IgD-negative memory B cell (primary cell): ENCODE results near the gene MYOF. TPM values are rescaled to one million over a fixed set of nuclear protein-coding genes. Genes with fewer than 3 reads are reported as not detected.
"Not testable (repeated sequence)": the region's sequence is repeated elsewhere in the genome, so short reads cannot be mapped to it uniquely, and the experiment has no call there.

Experiments
- H3K27ac Mint-ChIP-seq, 3 donors: one replicate each; pipeline ENCODE4 v1.8.0; 2020 to 2022; ENCODE audit warnings: mild to moderate bottlenecking in 3 of 3, mixed read lengths in 3 of 3, moderate library complexity in 1 of 3
- H3K27me3 Mint-ChIP-seq: one replicate; pipeline ENCODE4 v1.8.0; 2021; ENCODE audit warnings: mixed read lengths
- H3K36me3 Mint-ChIP-seq: one replicate; pipeline ENCODE4 v1.8.0; 2020; ENCODE audit warnings: mild to moderate bottlenecking, mixed read lengths
- H3K4me1 Mint-ChIP-seq, 3 donors: one replicate each; pipeline ENCODE4 v1.8.0; 2020 to 2022; ENCODE audit warnings: mixed read lengths in 3 of 3, mild to moderate bottlenecking in 1 of 3
- H3K4me3 Mint-ChIP-seq, 4 donors: one replicate each; pipeline ENCODE4 v1.8.0; 2020 to 2022; ENCODE audit warnings: mild to moderate bottlenecking in 4 of 4, mixed read lengths in 4 of 4, moderate library complexity in 3 of 4
- H3K9me3 Mint-ChIP-seq, 3 donors: one replicate each; pipeline ENCODE4 v1.8.0; 2020 to 2021; ENCODE audit warnings: mixed read lengths in 3 of 3, mild to moderate bottlenecking in 1 of 3
- polyA plus RNA-seq: library from polyadenylated mRNA; unstranded; fragments of 300-500 nt; fragmentation: Illumina TruSeq; gene quantifications from one replicate; pipeline ENCODE4 v1.2.3, GENCODE V29; 2021

Gene MYOF
- polyA plus RNA-seq, 1 donor from 2014 or later = not detected

DNA sequence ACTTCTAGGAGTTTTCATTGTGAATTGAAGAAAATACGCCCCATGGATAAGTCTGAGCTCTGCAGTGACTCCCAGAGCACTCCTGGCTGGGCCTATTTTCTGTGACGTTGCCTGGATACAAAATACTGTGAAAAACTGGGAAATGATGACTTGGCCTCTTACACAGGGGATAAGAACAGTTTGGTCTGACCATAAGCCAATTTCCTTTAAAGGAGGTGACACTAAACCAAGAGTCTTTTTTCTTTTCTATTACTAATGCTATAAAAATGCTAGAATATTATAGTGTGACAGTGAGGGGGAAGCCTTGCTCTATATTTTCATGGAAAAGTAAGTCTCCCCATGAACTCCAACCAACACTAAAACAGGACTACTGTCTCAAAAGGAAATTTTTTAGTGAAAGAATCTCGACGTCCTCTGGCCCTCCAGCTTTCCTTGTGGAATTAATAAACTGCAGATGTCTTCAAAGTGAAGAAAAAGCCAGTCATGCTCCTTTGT, 45.5 kb downstream of the MYOF start:
- Mint-ChIP-seq H3K4me1 (no peaks in the 10 kb centered on the region), H3K27me3 (no peaks in the 10 kb centered on the region)

DNA sequence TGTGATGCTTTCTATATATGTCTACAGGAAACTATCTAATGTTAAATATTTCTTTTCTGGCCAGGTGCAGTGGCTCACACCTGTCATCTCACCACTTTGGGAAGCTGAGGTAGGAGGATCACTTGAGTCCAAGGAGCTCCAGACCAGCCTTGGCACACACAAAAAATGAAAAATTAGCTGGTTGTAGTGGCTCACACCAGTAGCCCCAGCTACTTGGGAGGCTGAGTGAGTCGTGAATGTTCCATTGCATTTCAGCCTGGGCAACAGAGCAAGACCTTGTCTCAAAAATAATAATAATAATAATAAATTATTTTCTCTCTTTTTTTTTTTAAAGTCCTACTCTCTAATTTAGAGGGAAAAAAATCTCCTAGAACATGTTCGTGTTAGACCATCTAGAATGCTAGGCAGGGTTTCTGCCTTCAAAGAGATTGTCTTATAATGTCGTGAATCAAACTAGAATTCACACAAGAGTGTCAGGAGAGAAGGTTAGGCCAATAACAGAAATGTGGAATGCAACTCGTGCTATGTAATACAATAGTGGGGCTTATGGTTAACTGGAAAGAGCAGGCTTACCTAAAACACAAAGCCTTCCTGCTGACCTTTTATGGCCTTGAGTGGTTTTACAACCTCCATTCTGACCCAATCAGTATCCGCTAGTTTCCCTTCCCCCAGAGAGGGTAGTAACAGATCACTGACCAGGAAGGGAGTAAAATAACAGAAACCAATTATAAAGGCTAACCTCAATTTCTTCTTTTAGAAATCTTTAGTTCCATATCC, 46.3 kb downstream of the MYOF start:
- Mint-ChIP-seq H3K4me1 (no peaks in the 10 kb centered on the region), H3K36me3 (no peaks in the 10 kb centered on the region), H3K27me3 (no peaks in the 10 kb centered on the region), H3K4me3 (no peak overlapping the region), H3K9me3 (no peaks in the 10 kb centered on the region), H3K27ac (no peak overlapping the region)

More for the DNA sequence above, 45.5 kb downstream of the MYOF start:
- H3K27ac Mint-ChIP-seq = no peak overlapping the region
- H3K4me3 Mint-ChIP-seq = no peak overlapping the region
- H3K9me3 Mint-ChIP-seq = no peaks in the 10 kb centered on the region
- no peaks in the 10 kb centered on the region for H3K36me3 Mint-ChIP-seq

DNA sequence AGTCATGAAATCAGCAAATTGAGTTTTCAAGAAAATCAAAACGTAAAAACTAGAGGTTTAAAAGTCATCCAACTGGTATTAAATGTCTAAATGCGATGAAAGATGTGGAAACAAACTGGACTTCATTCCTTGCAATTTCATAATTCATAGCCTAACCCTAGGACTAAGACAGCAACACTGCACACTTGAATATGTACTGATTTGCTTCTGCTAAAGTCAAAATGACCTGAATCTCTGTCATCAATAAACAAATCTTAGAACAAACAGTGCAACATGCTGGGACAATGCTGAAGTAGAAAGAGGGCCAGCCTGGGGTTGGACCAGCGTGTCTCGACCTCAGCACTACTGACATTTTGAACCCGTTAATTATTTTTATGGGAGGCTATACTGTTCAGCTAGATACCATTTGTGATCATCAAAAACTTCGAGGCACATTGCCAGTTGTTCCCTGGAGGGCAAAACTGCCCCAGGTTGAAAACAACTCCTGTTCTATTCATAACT, 47.1 kb downstream of the MYOF start:
- Mint-ChIP-seq H3K4me3 (no peak overlapping the region), H3K27me3 (no peaks in the 10 kb centered on the region), H3K27ac (peak overlapping the region in 1 of 3 donors; percentile 72), H3K36me3 (no peaks in the 10 kb centered on the region), H3K9me3 (no peaks in the 10 kb centered on the region), H3K4me1 (no peaks in the 10 kb centered on the region)

DNA sequence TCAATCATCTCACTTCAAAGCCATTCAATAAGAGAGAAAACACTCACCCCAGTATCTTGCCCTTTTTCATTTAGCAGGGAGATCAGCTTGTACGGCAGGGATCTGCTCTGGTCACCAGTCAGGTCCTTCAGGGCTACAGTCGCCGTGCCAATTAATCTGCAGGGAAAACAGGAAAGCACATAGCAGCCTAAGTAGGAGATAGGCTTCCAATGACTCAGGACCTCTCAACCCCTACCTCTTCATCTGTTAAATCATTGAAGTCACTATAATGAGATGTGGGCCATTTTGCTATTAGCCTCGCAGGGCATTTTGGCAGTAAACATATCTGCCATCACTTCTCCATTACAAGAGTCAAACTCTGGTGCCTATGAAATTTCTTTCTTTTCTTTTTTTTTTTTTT, 50.8 kb downstream of the MYOF start:
- H3K4me1 Mint-ChIP-seq = peaks cover 7 to 12% (median 9%) of the 10 kb centered on the region in 3 donors
- peaks cover 0 to 2% (median 0%) of the 10 kb centered on the region in 3 donors for H3K9me3 Mint-ChIP-seq
- no peaks in the 10 kb centered on the region for H3K36me3 Mint-ChIP-seq
- H3K4me3 Mint-ChIP-seq = no peak overlapping the region
- H3K27ac Mint-ChIP-seq = no peak overlapping the region
- no peaks in the 10 kb centered on the region for H3K27me3 Mint-ChIP-seq

DNA sequence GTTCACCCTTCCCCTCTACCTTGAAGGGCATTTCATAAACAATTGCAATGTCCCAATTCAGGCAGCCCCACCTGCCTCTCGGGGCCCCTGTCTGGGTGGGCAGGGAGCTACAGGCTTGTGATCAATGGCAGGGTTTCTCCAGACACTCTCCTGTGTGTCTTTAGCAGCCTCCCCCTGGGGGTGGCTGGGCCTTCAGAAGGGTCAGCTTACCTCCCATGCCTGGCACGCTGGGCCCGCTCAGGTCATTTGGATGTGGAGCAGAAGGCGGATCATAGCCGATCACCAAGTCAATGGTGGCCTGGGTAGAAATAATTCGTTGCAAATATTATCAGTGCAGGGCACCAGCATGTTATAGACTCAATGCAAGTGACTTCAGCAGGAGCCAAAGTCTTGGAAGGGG, 56.3 kb downstream of the MYOF start:
- H3K27ac Mint-ChIP-seq = peak overlapping the region in 2 of 3 donors; percentile 15 to 40
- peaks cover 7 to 12% (median 9%) of the 10 kb centered on the region in 3 donors for H3K4me1 Mint-ChIP-seq
- H3K36me3 Mint-ChIP-seq = no peaks in the 10 kb centered on the region
- H3K9me3 Mint-ChIP-seq = peaks cover 0 to 2% (median 0%) of the 10 kb centered on the region in 3 donors
- H3K4me3 Mint-ChIP-seq = peak overlapping the region in 3 of 4 donors; percentile 31 to 54 (median 46)
- peaks cover 1% of the 10 kb centered on the region for H3K27me3 Mint-ChIP-seq

DNA sequence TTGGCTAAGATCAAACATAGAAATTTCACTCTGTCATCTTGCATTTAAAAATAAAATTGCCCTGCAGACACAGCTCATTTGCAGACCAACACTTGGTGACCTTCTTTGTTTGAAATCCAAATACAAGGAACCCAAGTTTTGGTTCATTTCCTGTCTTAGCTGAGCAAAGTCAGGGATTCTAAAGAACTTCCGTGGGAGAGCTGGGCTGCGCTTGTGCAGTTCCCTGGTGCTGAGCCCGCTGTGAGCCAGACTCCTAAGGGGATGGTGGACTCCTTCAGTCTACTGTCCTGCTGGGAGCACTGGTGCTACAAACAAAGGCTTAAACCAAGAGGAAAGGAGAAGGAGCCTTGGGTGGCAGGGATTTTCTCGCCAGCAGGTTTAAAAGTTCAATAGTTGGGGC, 60.0 kb downstream of the MYOF start:
- Mint-ChIP-seq H3K4me3 (no peak overlapping the region), H3K4me1 (no peaks in the 10 kb centered on the region), H3K27ac (no peak overlapping the region), H3K27me3 (peaks cover 3% of the 10 kb centered on the region), H3K36me3 (peaks cover 4% of the 10 kb centered on the region), H3K9me3 (peaks cover 0 to 1% (median 0%) of the 10 kb centered on the region in 3 donors)

DNA sequence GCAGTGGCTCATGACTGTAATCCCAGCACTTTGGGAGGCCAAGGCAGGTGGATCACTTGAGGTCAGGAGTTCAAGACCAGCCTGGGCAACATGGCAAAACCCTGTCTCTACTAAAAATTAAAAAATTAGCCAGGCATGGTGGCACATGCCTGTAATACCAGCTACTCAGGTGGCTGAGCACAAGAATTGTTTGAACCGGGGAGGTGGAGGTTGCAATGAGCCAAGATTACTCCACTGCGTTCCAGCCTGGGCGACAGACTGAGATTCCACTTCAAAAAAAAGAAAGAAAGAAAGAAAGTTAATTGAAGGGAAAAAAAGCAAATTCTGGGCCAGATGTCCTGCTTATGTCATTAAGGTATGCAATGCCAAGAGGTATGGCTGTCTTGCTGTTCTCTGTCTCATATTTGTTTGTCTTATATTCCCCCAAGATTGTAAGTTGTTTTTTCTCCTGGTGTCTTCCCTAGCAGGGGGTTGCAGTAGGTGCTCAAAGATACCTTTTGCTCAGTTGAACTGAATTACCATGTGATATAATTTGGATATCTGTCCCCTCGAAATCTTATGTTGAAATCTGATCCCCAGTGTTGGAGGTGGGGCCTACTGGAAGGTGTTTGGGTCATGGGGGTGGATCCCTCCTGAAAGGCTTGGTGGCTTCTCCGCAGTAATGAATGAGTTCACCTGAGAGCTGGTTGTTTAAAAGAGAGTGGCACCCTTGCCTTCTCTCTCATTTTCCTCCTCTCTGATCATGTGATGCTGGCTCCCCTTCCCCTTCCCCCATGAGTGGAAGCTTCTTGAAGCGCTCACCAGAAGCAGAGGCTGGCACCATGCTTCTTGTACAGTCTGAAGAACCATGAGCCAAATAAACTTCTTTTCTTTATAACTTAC, 60.9 kb downstream of the MYOF start:
- Mint-ChIP-seq H3K36me3 (peaks cover 4% of the 10 kb centered on the region), H3K27ac (no peak overlapping the region)

DNA sequence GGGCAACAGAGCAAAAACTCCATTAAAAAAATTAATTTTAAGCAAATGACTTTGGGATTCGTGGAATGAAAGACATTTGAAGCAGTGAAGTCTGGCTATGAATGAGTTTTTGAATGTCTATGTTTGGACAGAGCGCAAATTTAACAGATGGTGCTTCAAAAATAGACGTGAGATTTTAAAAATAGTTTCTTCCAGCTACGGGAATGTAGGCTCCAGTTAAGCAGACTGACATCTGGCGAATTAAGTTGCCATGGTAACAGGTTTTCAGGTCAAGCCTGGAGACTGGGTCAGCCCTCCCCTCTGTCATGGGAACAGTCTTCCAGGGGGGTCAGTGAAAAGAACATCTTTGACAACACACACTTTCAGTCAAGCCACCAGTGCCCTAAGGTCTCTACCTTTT, 62.0 kb downstream of the MYOF start:
- peaks cover 5% of the 10 kb centered on the region for H3K36me3 Mint-ChIP-seq
- no peak overlapping the region for H3K4me3 Mint-ChIP-seq
- H3K27me3 Mint-ChIP-seq = peaks cover 3% of the 10 kb centered on the region
- peaks cover 0 to 1% (median 0%) of the 10 kb centered on the region in 3 donors for H3K9me3 Mint-ChIP-seq
- H3K4me1 Mint-ChIP-seq = no peaks in the 10 kb centered on the region
- H3K27ac Mint-ChIP-seq = no peak overlapping the region

More for the DNA sequence above, 60.9 kb downstream of the MYOF start:
- H3K4me3 Mint-ChIP-seq = no peak overlapping the region
- H3K9me3 Mint-ChIP-seq = peaks cover 0 to 1% (median 0%) of the 10 kb centered on the region in 3 donors
- peaks cover 3% of the 10 kb centered on the region for H3K27me3 Mint-ChIP-seq
- no peaks in the 10 kb centered on the region for H3K4me1 Mint-ChIP-seq

DNA sequence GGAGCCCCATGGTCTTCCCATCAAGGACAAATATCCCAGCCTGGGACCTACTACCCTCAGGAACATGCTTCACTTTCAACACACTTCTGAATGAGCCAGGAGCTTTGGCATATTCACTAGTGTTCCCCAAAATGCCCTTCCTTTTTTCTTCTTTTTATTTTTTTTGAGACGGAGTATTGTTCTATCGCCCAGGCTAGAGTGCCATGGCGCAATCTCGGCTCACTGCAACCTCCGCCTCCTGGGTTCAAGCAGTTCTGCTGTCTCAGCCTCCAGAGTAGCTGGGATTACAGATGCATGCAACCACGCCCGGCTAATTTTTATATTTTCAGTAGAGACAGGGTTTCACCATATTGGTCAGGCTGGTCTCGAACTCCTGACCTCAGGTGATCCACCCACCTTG, 63.1 kb downstream of the MYOF start:
- H3K36me3 Mint-ChIP-seq, H3K4me1 Mint-ChIP-seq, H3K4me3 Mint-ChIP-seq, H3K27me3 Mint-ChIP-seq, H3K9me3 Mint-ChIP-seq, H3K27ac Mint-ChIP-seq: not testable (repeated sequence)

DNA sequence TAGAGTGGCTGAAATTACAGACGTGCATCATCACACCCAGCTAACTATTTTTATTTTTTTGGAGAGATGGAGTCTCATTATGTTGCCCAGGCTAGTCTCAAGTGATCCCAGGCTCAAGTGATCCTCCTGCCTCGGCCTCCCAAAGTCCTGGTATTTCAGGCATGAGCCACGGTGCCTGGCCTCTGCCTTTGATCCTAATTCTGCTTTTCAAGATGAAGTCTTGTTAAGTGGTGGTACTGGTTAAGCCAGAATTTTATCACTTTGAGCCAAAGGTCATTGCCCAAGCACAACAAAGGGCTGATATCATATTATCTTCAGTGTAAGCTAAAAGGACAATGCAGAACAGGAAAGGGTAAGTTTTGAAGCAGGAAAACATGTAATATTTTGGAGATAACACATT, 64.2 kb downstream of the MYOF start:
- H3K27ac Mint-ChIP-seq = peak overlapping the region in 1 of 3 donors; percentile 12
- H3K27me3 Mint-ChIP-seq = peaks cover 3% of the 10 kb centered on the region
- H3K4me3 Mint-ChIP-seq = no peak overlapping the region
- H3K36me3 Mint-ChIP-seq = peaks cover 7% of the 10 kb centered on the region
- peaks cover 2 to 5% (median 2%) of the 10 kb centered on the region in 3 donors for H3K4me1 Mint-ChIP-seq
- H3K9me3 Mint-ChIP-seq = peaks cover 0 to 1% (median 0%) of the 10 kb centered on the region in 3 donors

DNA sequence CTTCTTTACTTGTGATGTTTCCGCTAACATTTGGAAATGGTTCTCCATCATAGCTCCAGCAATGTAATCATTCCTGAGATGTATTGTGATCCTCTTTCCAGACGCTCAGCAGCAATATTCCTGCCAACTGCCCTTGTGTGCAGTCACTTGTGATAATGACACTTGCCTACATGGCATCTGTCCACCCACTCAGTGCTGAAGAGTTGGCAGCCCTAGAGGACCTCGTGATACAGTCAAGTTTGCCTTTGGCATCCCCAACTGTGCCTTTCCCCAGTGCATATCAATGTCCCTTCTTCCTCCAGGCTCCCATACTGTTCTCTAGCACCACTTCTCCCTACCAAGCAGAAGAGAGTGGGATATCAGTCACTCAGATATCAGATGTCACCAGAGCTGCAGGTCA, 64.9 kb downstream of the MYOF start:
- H3K27ac Mint-ChIP-seq = no peak overlapping the region
- peaks cover 3% of the 10 kb centered on the region for H3K27me3 Mint-ChIP-seq
- peaks cover 3 to 12% (median 6%) of the 10 kb centered on the region in 3 donors for H3K4me1 Mint-ChIP-seq

DNA sequence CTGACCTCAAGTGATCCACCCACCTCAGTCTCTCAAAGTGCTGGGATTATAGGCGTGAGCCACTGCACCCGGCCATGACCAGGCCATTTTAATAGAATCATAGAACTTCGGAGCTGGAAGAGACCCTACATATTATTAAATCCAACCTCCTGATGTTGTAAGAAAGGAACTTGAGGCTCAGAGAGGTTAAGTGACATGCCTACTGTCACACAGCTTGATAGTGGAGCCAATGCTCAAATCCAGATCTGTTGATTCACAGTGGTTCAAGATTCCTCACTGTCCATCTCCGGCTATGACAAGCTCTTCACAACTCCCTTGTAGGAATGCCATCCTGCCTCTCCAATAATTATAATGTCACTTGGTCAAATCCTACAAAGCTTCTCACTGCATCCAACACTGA, 65.3 kb downstream of the MYOF start:
- Mint-ChIP-seq H3K4me1 (peaks cover 3 to 13% (median 6%) of the 10 kb centered on the region in 3 donors), H3K4me3 (no peak overlapping the region), H3K27me3 (peaks cover 1% of the 10 kb centered on the region), H3K9me3 (peaks cover 0 to 1% (median 0%) of the 10 kb centered on the region in 3 donors), H3K36me3 (peaks cover 7% of the 10 kb centered on the region), H3K27ac (no peak overlapping the region)

More for the DNA sequence above, 64.9 kb downstream of the MYOF start:
- Mint-ChIP-seq H3K9me3 (peaks cover 0 to 1% (median 0%) of the 10 kb centered on the region in 3 donors), H3K36me3 (peaks cover 7% of the 10 kb centered on the region), H3K4me3 (no peak overlapping the region)

DNA sequence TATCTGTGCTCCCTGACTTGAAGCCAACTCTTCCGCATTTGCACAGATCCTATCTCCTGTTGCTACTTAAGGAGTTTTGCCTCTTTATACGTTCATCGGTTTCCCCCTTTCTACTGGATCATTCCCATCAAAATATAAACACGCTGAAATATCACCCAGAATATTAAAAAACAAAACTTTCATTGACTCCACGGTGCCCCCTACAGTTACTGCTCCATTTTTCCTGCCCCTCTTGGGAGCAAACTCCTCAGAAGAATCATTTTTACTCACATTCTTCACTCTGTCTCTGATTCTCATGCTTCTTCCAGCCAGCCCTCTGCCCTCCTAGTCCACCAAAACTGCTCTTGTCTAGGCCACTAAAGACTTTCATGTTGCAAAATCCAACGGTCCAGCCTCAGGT, 66.4 kb downstream of the MYOF start:
- Mint-ChIP-seq H3K9me3 (peaks cover 0 to 1% (median 1%) of the 10 kb centered on the region in 3 donors), H3K4me3 (no peak overlapping the region), H3K4me1 (peaks cover 3 to 13% (median 6%) of the 10 kb centered on the region in 3 donors), H3K36me3 (peaks cover 7% of the 10 kb centered on the region), H3K27ac (no peak overlapping the region), H3K27me3 (peaks cover 1% of the 10 kb centered on the region)

DNA sequence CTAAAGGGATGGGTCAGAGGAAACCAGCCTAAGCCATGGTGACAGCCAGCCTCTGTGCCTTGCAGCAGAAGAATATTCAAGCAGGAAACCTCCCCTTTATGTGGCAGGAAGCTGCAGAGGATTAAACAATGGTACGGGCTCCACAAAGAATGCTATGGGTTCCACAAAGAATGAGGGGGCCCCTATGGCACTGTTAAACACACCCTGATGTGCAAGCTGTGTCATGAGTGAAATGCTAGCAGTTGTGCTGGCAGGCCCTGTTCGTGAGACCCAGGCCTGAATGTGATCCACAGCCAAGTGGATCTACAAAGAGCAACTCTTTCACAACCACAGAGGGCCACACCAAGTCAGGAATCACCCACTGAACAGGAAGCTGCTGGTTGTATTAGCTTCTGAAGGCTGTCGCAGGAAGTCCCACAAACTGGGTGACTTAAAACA, 68.9 kb downstream of the MYOF start:
- H3K36me3 Mint-ChIP-seq = peaks cover 3% of the 10 kb centered on the region
- peaks cover 0 to 1% (median 0%) of the 10 kb centered on the region in 3 donors for H3K9me3 Mint-ChIP-seq
- H3K4me3 Mint-ChIP-seq = peak overlapping the region in 1 of 4 donors; percentile 55
- peak overlapping the region in 1 of 3 donors; percentile 13 for H3K27ac Mint-ChIP-seq
- H3K4me1 Mint-ChIP-seq = peaks cover 3 to 13% (median 6%) of the 10 kb centered on the region in 3 donors
- H3K27me3 Mint-ChIP-seq = no peaks in the 10 kb centered on the region

DNA sequence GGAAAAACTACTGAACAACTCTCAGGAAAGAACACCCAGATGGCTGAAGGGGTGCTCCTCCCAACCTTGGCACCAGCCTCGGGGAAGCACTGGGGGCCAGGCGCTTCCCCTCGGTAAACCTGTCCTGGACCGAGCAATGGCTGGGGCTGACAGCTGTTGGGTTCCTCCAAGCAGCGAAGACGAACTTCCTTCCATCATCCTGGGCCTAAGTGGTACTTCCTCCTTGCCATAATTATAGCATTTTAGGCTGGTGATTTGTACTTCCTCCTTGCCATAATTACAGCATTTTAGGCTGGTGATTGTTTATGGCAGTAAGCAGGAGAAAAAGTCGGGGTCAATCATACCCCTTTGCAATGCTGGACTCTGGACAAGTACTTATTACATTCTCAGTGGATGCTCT, 69.3 kb downstream of the MYOF start:
- Mint-ChIP-seq H3K36me3 (peaks cover 3% of the 10 kb centered on the region), H3K9me3 (peaks cover 0 to 1% (median 0%) of the 10 kb centered on the region in 3 donors), H3K27ac (peak overlapping the region in 2 of 3 donors; percentile 13 to 94), H3K4me3 (peak overlapping the region in 2 of 4 donors; percentile 22 to 35), H3K4me1 (peaks cover 3 to 13% (median 6%) of the 10 kb centered on the region in 3 donors), H3K27me3 (no peaks in the 10 kb centered on the region)
